Stimulated activated CD4-positive, alpha-beta T cell treated with anti-CD3 and anti-CD28 coated beads, Interleukin-12 subunit alpha, Interleukin-12 subunit beta, amount 100 ng/mL, for 24 hours (primary cell): ENCODE data around the gene PLA2G15.

Experiments
- DNase-seq, 2 experiments: peaks; one replicate each; pipeline ENCODE4 v3.0.0-alpha.2; 2020; ENCODE audit warnings: low read depth in 2 of 2

Gene PLA2G15

DNA sequence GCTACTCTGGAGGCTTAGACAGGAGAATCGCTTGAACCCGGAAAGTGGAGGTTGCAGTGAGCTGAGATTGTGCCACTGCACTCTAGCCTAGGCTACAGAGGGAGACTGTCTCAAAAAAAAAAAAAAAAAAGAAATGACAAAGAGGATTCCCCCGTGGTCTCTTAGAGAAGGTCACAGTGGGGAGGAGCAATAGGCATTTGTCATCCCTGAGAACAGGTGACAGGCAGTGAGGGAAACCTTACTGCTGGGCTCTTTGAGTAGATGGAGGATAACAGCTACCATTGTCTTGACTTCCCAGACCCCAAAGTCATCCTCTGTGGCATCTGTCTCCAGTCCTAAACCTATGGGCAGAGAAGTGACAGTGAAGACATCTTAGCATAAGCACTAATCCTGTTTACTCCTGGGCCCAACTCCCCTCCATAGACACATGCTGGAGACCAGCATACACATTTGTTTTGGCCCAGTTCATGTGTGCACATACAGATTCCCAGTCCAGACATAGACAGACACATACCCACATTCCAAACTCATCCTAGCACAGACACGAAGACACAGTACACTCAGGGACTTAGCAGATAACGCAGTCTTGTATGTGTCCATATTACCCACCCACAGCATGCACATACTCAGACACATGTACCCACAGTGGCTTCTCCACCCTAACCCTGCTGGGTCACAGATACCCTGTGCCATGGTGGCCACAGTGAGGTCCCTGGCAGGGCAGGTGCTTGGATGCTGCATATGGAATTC, 11.9 kb upstream of the PLA2G15 start:
- no peak for DNase-seq

DNA sequence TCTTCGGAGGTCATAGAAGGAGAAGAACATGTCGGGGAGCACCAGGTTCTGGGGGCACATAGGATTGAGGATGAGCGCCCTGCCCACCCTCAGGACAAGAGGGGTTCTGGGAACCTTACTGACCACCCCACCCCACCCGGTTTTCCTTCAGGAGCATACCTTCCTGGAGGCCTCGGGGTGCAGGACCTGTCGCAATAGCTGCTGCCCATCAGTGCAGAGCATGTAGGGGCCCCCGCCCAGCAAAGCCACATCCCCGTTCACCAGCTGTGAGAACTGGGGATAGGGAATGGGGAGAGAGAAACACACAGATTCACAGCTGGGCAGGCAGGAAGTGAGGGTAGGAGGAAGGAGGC, 11.4 kb upstream of the PLA2G15 start:
- DNase-seq, result no peak

DNA sequence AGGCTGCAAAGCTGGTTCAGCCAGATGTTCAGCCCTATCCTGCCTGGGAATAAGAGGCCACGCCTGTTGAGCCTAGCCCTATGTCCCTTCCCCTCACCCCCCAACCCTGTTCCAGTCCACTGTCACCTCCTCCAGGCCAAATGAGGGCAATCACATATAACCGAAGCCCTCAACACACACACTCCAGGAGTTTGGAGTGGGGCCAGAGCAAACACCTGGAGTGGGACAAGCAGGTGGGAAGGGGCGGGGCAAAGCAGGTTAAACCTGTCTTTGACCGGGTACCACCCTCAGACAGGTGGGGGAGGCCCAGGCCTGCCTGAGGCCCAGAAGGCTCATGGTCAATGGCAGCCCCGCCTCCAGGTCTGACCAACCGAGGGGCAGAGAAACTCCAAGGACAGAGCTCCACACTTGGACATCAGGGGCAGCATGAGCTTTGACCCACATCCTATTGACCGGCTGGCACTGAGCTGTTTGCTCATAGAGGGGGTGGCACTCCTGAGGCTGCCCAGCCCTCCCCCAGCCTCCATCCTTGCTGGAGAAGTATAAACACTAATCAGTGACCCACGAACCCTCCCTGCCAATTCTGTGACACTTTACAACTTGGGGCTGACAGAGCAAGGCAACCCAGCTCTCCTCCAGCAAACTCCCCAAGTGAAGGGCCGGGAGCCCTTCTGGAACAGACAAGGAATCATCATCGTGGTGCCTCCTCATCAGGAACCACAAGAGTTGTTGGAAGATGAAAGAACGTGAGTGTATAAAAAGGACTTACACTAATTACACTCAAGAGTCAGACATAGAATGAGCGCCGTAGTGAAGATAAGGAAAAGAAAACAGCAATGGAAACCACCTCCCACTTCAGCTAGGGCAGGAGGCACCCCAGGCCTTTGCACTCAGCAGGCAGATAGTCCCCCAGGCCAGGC, 10.7 kb upstream of the PLA2G15 start:
- no peak for DNase-seq

DNA sequence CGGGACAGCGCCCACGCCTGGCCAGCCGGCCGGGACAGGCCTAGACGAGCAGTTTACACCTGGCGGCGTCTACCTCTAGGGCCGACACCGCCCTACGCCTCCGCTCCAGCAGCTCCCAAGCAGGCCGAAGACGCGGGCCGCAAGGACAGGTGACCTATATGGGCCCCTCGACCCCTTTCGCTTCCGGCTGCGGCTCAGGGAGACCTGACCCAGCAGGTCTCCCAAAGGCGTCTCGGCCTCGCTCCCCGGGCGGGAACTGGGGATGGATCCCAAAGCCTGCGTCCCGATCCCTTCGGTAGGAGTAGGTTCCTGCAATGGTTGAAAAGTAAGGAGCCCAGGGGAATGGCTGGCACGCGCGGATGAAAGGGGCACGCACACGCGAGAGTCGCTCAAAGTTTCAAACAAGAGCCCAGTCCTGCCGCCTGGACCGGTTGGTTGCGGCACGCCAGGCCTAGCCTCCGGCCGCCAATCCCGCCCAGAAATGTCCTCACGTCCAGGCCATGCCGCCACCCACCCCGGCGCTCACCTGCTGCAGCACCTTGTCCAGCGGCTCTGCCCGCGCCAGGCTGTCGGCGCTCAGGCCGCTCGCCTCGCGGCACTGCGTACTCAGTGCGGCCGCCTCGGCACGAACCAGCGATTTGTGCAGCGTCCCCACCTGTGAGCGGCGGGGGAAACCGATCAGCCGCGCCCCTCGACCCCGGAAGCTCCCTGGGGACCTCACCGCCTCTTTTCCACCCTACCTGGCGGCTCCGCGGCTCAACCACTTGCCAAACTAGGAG, 9.9 kb upstream of the PLA2G15 start:
- no peak for DNase-seq

DNA sequence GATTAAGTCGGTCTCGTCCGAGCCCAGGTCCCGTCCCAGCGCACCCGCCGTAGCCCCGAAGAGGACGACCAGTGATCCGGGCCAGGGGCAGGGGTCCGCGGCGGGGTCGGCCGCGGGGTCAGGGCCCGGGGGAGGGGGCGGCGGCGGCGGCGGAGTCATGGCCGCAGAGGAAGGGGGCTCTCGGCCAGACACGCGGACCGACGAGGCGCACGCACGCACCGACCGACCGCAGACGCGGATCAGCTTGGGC, 9.4 kb upstream of the PLA2G15 start, which contains the start of gene ESRP2:
Gene ESRP2 (minus strand): TSS at position 241 of the 250 bp plus-strand sequence. CDS start 82 bp downstream, at position 159.
- DNase-seq, result no peak

DNA sequence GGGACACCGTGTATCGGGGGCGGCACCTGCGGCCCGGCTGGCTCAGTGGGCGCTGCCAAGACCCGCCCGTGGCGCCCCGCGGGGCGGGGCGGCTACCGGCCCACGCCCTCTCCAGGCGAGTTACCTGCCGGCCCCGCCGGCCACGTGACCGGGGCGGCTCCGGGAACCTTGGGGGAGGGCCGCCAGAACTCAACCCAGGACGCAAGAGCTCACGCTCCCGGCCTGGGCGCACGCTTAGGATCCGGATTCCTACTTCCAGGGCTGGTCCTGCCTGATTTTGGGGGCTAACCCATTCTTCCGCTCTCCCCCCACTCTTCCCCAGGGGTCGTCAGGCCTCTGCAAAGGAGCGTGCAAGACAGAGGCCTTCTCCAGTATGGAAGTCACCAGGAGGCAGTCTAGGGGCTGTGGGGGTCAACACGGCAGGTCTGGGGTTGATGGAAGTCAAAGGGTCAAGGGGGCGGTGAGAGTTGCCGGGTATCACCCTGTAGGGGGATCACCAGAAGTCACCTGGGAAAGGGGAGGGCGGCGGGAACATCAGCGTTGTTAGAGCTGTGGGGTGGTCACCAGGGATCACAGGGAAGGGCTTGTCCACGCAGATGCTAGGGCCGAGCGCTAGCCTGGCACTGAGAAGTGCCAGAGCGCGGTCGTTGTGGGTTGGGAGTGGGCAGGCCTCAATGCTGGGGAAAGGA, 8.9 kb upstream of the PLA2G15 start:
- DNase-seq, result peak in 1 of 2 experiments; percentile 23

DNA sequence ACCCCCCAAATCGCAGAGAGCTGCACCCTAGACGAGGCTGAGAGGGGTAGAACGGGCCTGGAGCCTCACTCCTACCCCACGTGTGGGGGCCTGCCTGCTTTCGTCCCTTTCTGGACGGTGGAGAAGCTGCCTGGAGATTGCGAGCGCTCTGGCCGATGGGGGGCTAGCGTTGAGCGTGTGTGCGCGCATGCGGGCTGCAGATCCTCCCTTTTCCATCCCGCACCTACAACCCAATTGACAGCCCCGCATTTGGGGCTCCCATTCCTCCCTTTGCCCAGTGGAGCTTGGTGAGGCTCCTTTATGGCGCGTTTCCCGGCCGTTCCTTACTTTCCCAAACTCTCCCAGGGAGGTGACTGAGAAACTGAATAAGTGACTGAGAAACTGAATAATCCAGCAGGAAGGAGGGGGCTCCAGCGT, 8.3 kb upstream of the PLA2G15 start:
- no peak for DNase-seq

DNA sequence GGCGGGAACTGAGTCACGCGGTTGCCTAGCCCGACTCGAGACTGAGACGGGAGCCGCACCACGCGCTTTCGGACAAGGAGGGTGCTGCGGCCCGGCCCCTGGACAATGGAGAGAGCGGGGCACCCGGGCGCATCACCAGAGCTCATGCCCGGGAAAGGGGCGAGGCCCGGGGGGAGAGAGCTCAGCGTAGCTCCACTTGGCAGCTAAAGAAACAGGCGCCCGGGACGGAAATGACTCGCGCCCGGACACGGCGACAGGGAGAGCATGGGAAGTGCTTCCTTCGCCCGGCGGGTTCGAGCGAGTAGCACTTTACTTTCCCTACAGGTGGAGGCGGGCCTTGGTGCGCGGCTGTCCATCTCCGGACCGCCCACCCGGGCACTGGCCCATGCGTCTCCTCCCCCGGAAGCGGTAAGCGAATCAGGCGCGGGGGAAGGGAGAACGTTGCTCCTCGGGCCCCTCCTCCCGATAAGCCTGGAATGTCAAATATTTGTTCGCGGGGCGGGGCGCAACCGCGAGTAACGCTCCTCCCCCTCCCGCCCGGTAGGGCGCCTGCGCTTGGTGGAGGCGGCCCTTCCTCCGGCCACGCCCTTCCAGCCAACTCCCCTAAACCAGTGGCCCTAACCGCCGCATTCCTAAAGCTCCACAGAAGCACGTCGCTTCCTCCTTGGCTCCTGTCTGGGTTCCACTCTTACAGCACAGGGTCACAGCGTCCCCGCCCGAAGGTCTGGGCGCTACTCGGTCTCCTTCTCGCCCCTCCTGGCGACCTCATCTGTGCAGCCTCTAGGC, 7.7 kb upstream of the PLA2G15 start:
- peak; percentile 86 to 93 for DNase-seq

DNA sequence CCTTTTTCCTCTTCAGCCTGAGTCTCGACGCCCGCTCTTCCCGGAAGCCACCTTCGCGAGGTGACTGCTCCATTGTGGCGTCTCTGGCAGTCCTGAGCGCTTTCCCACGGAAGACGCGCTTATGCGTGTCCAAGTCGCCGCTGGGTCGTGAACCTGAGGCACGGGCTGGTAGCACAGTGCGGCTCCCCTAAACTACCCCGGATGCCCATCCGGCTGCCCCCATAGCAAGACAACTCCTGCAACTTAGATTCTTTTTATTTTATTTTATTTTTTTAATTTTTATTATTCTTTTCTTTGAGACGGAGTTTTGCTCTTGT, 7.2 kb upstream of the PLA2G15 start:
- no peak for DNase-seq

DNA sequence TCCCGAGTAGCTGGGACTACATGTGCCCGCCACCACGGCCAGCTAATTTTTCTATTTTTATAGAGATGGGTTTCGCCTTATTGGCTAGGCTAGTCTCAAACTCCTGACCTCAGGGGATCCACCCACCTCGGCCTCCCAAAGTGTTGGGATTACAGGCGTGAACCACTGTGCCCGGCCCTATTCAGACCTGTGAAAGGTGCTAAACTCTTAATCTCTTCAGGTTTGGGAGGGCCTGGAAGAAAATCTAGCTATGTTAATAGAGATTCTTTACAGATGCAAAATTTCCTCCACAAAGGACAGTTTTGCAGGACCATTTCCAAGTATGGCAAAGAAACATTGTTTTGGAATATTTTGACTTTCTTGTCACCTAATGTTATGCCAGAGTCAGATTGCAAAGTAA, 3.1 kb upstream of the PLA2G15 start:
- no peak for DNase-seq

DNA sequence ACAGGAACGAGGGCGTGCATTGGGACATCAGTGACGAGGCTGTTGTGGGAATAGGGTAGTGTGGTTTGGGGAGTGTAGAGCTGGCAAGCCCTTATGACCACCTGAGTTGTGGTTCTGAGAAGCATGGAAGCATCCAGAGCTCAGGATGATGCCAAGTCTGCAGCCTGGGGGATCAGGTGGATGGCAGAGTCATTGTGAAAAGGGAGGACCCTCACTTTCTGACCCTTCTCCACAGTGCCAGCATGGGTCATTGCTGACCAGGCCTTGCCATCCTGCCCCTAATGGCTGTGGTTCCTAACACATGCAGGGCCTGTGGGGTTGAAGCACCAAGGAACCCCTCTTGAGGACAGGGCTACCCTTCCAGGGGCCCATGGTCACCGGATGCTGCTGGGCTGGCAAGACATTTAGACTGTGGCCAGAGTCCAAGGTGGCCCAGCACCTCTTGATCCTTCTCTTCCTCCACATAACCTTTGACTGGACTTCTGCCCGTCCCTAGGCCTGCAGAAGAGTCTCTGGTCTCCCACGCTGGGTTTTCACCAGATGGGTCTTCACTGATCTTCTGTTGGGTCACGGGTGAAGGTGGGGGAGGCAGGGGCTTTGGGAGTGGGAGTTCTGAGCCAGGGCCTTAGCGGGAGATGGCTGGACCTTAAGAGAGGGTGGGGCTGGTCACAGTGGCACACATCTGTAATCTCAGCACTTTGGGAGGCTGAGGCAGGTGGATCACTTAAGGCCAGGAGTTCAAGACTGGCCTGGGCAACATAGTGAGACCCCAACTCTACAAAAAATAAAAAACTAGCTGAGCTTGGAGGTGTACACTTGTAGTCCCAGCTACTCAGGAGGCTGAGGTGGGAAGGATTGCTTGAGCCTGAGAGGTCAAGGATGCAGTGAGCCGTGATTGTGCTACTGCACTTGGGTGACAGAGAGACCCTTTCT, 2.0 kb upstream of the PLA2G15 start:
- DNase-seq, result no peak

DNA sequence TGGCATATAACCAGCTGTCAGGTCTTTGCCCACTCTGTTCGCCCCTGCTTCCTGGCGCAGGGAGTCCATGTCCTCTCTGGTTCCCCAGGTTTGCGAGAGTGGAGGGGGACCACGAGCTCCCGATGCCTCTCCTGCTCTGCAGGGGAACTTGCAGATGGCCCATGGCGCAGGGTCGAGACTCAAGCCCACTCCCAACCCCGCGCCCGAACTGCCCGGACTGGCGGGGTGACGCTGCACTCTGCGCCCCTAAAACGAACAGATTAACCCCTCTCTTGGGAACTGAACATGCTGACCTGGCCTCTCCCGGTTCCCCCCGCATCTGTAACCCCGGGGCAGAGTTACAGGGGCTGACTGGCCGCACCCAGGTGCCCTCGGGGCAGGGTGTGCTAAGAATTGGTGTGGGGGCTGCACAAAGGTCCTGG, 681 bp upstream of the PLA2G15 start:
- no peak for DNase-seq

DNA sequence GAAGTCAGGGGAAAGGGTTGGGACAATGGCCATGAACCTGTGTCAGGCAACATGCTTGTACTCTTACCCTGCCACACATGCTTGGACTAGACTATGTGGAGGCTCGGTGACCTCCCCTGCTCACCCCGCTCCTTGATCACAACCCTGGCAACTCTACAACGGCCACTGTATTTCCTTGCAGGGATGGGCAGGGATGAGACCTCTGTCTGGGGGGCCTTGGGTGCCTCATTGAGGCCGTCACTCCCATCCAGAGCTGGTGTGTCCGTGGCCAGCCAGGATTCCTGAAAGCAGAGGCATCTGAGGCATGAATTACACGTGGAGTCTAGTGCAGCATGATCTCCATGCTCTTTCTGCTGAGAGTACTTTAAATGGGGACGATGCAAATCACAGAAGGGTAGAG, 948 bp downstream of the PLA2G15 start:
- no peak for DNase-seq

DNA sequence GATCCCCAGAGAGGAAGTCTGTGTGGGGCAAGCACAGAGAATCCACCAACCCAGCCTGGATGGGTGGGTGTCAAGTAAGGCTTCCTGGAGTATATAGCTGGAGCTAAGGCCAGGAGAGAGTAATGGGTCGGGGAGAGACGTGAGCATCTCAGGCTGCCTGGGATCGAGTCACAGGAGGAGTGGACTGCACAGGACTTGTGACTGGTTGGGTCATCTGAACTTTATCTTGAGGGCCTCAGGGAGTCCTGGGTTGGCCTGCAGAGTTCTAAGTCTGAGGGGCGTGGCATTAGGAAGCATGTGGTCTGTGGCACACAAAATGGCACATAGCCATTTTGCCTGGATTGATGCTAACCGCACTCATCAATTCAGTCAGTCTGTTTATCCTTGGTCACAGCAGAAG, 1.5 kb downstream of the PLA2G15 start:
- DNase-seq, result no peak

DNA sequence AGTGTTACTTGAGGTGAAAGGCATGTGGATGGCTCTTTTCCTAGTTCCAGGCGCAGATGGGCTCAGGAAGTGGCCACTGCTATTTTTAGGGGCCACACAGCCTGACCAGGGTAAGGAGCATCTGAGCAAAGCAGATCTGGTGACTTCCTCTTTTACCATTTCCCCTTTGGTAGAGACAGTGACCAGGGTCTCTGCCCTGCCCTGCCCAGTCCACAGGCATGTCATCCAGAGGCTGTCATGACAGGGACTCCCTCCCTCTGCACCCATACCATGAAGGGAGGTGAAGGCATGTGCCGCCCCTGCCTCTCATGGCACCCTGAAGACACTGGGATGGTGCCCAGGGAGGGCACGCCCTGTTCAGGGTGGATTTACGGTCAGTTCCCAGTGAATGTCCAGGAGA, 2.2 kb downstream of the PLA2G15 start:
- no peak for DNase-seq

DNA sequence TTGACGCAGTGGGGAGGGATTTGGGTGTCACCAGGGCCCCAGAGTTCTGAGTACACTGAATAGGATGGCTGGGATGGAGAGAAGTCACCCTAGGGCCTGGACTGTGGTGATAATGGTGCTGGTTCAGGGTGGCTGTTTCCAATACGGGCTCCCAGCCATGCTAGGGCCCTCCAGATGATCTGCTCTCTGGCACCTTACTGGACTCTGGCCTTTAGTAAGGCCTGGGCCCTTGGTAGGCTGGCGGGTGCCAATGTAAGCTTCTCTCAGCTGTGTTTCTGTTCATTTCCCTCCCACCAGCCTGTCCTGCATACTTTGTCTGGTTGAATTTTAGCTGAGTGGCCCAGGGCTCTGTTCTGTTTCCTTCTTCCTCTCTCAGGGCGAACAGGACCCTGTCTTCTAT, 2.8 kb downstream of the PLA2G15 start:
- DNase-seq, result no peak

DNA sequence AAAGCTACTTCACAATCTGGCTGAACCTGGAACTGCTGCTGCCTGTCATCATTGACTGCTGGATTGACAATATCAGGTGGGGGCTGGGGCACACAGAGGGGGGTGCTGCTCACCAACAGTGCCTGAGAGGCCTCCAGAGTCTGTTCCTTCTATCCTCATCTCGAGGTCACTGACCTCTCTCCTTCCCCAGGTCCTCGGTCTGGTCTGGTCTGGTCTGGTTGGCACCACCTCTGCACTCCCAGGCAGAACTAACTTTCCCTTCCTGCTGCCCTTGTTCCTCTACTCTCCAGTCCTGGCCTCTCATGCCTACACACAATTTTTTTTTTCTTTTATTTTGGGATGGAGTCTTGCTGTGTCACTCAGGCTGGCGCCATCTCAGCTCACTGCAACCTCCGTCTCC, 4.2 kb downstream of the PLA2G15 start:
- no peak for DNase-seq

DNA sequence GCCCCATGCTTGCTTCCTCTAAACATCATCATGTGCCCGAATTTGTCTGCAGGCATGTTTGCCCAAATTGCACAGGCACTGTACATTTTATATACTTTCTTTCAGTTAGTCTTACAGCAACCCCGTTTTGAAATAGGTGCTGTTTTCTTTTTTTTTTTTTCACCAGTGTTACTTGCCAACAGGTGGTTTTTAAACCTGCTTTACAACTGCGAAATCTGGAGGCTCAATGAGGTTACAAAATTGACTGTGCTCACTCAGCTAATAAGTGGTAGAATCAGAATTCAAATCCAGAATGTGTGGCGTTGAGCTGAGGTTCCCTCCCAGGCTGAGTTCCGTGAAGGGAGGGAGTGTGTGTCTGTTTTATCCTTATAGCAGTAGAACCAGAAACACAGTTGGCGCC, 5.8 kb downstream of the PLA2G15 start:
- no peak for DNase-seq

DNA sequence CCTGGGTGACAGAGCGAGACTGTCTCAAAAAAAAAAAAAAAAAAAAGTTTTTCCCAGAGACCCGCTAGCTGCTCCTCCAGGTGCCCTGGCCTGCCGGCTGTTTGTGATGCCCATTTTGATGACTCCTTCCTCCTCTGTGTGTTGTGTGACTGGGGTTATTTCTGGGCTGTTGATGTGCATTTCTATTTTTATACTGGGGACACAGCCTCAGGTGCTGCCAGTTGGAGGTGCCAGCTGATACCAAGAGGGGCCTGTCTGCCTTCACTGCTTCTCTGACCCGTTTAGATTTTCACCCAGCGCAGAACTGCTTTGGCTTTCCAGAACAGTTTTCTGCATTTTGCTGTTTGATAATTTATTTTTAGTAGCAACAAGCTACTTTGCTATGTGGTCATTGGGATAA, 6.7 kb downstream of the PLA2G15 start:
- DNase-seq, result no peak

DNA sequence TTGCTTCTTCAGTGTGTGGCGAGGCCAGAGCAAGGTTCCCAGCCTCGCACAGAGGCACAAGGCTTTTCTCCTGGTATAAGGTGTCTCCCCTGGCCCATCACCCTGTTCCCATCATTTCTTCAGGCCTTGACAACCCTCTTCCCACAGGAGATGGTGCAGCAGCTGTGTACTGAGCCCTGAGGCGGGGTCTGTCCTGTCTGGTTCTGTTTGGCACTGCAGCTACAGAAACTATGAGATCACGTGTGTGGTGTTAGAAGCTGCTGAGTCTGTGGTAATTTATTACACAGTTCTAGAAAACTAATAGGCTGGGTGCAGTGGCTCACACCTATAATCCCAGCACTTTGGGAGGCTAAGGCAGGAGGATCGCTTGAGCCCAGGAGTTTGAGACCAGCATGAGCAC, 7.2 kb downstream of the PLA2G15 start:
- no peak for DNase-seq
